ENCODE data around the gene ARRDC5.
"Not testable (repeated sequence)": the region's sequence is repeated elsewhere in the genome, so short reads cannot be mapped to it uniquely, and the experiment has no call there.

ARRDC5 gene

GRCh38 chr19:4909897-4910593, 7.3 kb upstream of the ARRDC5 start:
- peak; percentile 83 to 84 for ATAC-seq

GRCh38 chr19:4909156-4909896, 6.6 kb upstream of the ARRDC5 start, which contains the start of gene UHRF1:
Gene UHRF1, plus strand, starts transcription at chr19:4909501. Its CDS starts 1,385 bp downstream, at chr19:4910886.
- peak; percentile 11 to 16 for ATAC-seq

DNA sequence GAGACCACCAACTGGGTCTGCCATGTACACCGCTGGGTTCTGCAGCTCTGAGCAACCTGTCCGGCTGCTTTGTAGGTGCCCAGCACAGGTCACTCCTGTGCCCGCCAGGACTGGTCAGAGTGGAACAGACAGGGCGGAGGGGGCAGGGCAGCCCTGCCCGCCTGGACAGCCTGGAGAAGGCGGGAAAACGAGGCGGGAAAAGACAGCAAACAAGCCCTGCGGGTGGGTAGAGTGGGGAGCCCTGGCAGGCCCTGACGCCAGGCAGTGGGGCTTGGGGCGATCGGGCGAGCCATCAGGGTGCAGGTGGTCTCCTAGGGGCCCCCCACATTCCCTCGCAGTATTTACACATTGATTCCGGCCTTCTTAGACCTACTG, 6.1 kb upstream of the ARRDC5 start:
- no peak for ATAC-seq

DNA sequence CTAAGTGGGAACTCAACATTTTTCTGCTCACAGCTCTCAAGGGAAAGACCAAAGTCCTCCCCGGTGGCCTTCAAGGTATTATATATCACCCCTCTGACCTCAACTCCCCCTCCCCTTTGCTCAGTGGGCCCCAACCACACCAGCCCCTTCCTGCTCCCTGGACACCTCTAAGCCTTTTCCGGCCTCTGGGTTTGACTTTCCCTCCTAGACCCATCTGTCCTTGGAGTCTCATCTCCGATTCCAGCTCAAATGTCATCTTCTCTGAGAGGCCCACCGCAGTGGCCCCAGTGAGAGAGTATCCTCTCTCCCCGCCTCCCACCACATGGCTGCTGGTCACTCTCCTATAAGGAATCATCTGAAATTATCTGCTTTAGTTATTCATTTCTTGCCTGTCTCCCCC, 5.7 kb upstream of the ARRDC5 start:
- ATAC-seq, result no peak

DNA sequence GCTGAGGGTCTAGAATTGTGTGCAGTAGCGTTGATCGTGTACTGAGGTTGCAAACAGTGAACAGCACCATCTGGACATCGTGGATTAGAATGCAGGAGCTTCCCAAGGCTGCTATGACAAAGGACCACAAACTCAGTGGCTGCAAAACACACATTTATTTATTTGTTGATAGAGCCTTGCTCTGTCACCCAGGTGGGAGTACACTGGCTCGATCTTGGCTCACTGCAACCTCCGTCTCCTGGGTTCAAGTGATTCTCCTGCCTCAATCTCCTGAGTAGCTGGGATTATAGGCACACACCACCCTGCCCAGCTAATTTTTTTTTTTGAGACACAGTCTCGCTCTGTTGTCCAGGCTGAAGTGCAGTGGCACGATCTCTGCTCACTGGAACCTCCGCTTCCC, 4.3 kb upstream of the ARRDC5 start:
- ATAC-seq, result no peak

DNA sequence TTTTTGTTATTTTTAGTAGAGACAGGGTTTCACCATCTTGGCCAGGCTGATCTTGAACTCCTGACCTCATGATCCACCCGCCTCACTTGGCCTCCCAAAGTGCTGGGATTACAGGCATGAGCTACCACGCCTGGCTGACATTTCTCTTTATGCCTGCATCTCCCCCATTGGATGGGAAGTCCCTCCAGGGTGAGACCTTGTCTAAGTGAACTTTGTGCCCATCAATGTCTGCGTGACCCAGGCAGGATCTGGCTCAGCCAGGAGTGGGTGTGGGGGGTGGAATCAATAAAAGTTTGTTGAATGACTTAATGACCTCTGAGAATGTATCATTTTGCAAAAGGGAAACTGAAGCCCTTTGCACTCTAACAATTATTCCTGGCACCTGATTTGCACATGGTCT, 1.8 kb upstream of the ARRDC5 start:
- no peak for ATAC-seq

DNA sequence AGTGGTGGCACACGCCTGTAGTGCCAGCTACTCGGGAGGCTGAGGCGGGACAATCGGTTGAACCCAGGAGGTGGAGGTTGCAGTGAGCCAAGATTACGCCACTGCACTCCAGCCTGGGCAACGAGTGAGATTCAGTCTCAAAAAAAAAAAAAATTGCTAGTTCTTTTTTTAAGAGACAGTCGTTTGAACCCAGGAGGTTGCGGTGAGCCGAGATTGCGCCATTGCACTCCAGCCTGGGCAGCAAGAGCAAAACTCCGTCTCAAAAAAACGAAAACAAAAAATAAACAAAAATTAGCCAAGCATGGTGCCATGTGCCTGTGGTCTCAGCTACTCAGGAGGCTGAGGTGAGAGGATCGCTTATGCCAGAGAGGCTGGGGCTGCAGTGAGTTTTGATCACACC, 1.8 kb downstream of the ARRDC5 start:
- ATAC-seq, result not testable (repeated sequence)

GRCh38 chr19:4897146-4897545, 5.5 kb downstream of the ARRDC5 start:
- no peak for ATAC-seq

- no peak for ATAC-seq
Measured at GRCh38 chr19:4896372-4896771, 6.3 kb downstream of the ARRDC5 start.

DNA sequence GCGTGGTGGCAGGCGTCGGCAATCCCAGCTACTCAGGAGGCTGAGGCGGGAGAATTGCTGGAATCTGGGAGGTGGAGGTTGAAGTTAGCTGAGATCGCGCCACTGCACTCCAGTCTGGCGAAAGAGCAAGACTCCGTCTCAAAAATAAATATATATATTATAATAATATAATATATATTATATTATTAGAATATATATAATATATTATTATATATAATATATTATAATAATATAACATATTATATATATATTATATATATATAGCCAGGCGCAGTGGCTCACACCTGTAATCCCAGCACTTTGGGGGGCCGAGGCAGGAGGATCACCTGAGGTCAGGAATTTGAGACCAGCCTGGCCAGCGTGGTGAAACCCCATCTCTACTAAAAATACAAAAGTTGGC, 9.7 kb downstream of the ARRDC5 start:
- not testable (repeated sequence) for ATAC-seq

DNA sequence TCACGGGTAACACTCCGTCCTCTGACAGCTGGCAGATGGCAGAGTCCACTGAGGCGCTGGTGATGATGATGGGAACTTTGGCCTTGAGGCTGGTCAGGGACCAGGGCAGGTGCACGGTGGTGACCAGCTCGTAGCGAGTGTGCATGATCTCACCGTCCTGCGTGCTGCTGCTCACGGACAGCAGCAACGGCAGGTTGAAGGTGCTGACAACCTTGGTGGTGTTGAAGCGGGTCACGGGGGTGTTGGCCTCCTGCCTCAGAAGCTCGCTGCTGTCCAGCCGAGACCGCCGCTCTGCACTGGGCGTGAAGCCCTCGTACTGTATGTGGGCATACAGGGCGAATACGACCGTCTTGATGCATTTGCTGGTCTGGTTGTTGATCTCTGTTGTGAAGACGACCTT, 11.6 kb downstream of the ARRDC5 start:
- ATAC-seq, result no peak

DNA sequence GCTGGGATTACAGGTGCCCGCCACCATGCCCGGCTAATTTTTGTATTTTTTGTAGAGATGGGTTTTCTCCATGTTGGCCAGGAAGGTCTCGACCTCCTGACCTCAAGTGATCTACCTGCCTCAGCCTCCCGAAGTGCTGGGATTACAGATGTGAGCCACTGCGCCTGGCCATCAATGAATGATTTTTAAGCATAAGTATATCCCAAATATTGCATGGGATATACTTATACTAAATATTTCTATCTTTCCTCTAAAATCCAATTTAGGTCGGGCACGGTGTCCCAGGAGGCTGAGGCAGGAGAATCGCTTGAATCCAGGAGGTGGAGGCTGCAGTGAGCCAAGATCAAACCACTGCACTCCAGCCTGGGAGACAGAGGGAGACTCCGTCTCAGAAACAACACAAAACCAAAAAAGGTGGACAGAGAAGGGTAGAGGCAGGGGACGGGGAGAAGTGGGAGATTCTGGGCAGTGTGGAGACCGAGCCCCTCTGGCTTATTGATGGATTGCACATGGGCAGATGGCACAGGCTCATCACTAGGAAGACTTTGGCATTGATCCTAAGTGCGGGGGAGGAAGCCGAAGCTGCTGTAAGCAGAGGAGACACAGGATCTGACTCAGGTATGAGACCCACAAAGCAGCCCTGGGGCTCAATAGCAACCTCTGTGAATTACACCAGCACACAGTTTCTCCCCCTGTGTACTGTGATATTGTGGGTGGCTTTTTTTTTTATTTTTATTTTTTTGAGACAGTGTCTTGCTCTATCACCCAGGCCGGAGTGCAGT, 13.5 kb downstream of the ARRDC5 start:
- no peak for ATAC-seq

GRCh38 chr19:4887803-4888202, 14.9 kb downstream of the ARRDC5 start:
- ATAC-seq, result not testable (repeated sequence)

DNA sequence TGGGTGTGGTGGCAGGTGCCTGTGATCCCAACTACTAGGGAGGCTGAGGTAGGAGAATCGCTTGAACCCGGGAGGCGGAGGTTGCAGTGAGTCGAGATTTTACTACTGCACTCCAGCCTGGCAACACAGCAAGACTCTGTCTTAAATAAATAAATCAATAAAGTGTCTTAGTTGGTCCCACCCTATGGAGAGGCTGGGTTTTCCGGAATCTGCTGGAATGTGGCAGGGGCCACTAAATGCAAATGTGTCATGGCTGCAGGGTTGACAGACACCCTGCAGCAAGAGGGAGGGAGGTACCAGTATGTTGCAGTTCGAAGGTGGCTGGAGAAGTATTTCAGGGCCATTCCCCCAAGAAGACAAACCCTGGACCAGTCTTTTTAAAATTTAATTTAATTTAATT, 17.7 kb downstream of the ARRDC5 start:
- ATAC-seq, result not testable (repeated sequence)

DNA sequence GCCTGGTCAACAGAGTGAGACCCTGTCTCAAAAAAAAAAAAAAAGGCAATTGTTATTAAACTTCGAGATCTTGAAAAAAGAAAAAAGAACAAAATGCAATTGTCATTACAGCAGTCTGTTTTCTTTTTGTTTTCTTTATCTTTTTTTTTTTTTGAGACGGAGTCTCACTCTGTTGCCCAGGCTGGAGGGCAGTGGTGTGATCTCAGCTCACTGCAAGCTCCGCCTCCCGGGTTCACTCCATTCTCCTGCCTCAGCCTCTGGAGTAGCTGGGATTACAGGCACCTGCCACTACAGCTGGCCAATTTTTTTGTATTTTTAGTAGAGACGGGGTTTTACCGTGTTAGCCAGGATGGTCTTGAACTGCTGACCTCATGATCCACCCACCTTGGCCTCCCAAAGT, 19.8 kb downstream of the ARRDC5 start:
- not testable (repeated sequence) for ATAC-seq

GRCh38 chr19:4879041-4879440, 23.7 kb downstream of the ARRDC5 start:
- ATAC-seq, result no peak

- ATAC-seq, result no peak
Measured at GRCh38 chr19:4878491-4878968, 24.2 kb downstream of the ARRDC5 start.

DNA sequence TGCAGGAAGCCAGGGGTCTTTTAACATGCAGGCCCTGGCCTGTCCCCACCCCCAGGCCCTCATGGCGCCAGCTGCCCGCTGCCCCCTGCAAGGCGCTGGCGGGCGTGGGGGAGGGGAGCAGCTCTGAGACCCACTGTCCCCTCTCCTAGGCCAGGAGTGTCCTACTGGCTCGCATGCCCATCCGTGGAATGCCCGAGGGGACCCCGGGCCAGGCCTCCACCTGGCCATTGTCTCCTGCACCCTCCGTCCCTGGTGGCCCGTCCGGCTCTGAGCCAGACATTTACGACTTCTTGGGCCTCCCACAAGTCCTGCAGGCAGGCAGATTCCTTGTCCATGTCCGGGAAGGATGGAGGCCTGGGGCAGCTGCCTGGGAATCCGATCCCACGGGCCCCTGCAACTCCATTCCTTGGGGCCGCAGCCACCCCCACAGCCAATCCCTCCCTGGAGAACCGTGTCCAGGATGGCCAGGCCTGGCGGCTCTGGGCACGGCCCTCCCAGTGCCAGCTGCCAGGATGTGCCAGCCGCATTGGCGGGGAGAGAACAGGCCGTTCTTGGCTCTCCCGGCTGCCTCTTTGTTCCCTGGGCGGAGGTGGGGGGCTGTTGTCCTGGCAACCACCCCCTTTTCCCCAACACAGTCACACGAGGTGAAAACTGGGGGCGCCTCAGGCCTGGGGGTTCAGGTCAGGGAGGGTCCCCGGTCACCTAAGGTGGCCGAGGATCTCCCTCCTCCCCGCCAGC, 24.8 kb downstream of the ARRDC5 start:
- ATAC-seq, result no peak

DNA sequence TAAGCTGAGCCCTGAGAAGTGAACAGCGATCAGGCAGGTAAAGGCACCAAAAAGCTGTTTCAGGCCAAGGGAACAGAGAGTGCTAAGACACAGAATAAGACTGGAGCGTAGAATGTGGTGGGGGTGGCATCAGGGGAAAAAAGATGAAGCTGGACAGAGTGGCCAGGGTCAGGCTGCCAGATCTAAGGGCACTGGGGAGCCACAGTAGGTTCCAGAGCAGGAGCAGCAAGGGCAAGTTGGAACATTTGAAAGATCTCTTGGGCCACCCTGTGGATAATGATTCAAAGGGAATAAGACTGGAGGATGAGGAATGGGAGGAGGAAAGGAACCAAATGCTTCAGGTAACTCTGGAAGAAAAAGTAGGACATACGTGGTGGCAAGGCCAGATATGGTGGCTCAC, 28.8 kb downstream of the ARRDC5 start:
- no peak for ATAC-seq

- no peak for ATAC-seq
Measured at GRCh38 chr19:4871711-4872110, 31.0 kb downstream of the ARRDC5 start.

GRCh38 chr19:4870025-4870700, 32.5 kb downstream of the ARRDC5 start:
- peak; percentile 18 to 23 for ATAC-seq

GRCh38 chr19:4868286-4868834, 34.3 kb downstream of the ARRDC5 start:
- no peak for ATAC-seq

All from activated CD4-positive, CD25-positive, alpha-beta regulatory T cell treated with anti-CD3 and anti-CD28 coated beads, Interleukin-2, amount 50 U/mL, for 24 hours (primary cell).